HepG2 (cell line): Measurements from ENCODE around the gene ENAH. TPM values are rescaled to one million over a fixed set of nuclear protein-coding genes. Genes with fewer than 3 reads are reported as not detected.

Experiments
- ATAC-seq: fragments of 200-7000 bp; cut with Tn5 transposase; 3 replicates; pipeline ENCODE4 v1.9.1; 2020; ENCODE audit warnings: mild to moderate bottlenecking, moderate library complexity
- BruUV-seq: library from RNA; stranded (reverse); fragments of 400-500 nt; replicated peaks from 2 replicates; lab custom pipeline; 2021; lab: Mats Ljungman, UMichigan
- CTCF ChIA-PET: fragments of 300-600 bp; formaldehyde crosslinking; extraction: SDS; loops from one replicate; lab custom pipeline; 2021; ENCODE audit warnings: low total read pairs, inconsistent platforms, low intra/inter-chr PET ratio; lab: Yijun Ruan, JAX
- POLR2A ChIA-PET: fragments of 350-600 bp; sonication (Branson Sonifier 250); formaldehyde crosslinking; loops from one replicate; lab custom pipeline; 2020; ENCODE audit warnings: antibody characterized with exemption, inconsistent platforms; lab: Yijun Ruan, JAX
- DNase-seq: peaks from one replicate; pipeline ENCODE4 v3.0.0-alpha.2; 2015; ENCODE audit warnings: low spot score
- FAIRE-seq: peaks from 3 replicates; lab custom pipeline; 2011; peaks lifted over from hg19 to GRCh38; lab: Jason Lieb, UNC
- H2AFZ ChIP-seq: one replicate; pipeline ENCODE4 v1.6.1; 2011; ENCODE audit warnings: low read length, inconsistent platforms
- H3K27ac ChIP-seq: fragments of 300-600 bp; 3 replicates; pipeline ENCODE4 v1.8.0; 2011; ENCODE audit warnings: mixed run types, mild to moderate bottlenecking, mixed read lengths, low read length, inconsistent platforms; ENCODE audit not compliant: insufficient read depth; ENCODE audit errors: extremely low read length
- H3K27me3 ChIP-seq, 2 experiments: fragments of 200-600 bp in 1 of 2; 2 replicates in 1 of 2; 3 replicates in 1 of 2; pipeline versions ENCODE4 v1.6.0 to v1.8.0; 2011; ENCODE audit warnings: low read length in 2 of 2, mild to moderate bottlenecking in 2 of 2, moderate library complexity in 2 of 2, inconsistent platforms in 1 of 2; ENCODE audit not compliant: insufficient read depth in 2 of 2, control insufficient read depth in 1 of 2
- H3K36me3 ChIP-seq, 2 experiments: fragments of 200-600 bp in 1 of 2; replicated peaks in 1 of 2; 2 replicates in 1 of 2; 3 replicates in 1 of 2; pipeline versions ENCODE4 v1.5.1 to v1.8.0; 2011; ENCODE audit warnings: low read length in 2 of 2, inconsistent platforms in 1 of 2; ENCODE audit not compliant: insufficient read depth in 2 of 2, control insufficient read depth in 1 of 2
- H3K4me1 ChIP-seq: 2 replicates; pipeline ENCODE4 v1.5.1; 2012; ENCODE audit warnings: low read length, inconsistent platforms; ENCODE audit not compliant: insufficient read depth
- H3K4me2 ChIP-seq: 2 replicates; pipeline ENCODE4 v1.6.0; 2011; ENCODE audit warnings: low read depth, low read length, inconsistent platforms
- H3K4me3 ChIP-seq, 3 experiments: fragments of 200-600 bp in 1 of 3; sonication (generic), shearing (Covaris generic) in 1 of 3; replicated peaks in 1 of 3; 2 replicates each; pipeline ENCODE4 v1.5.1; 2011 to 2016; ENCODE audit warnings: low read length in 3 of 3, inconsistent platforms in 2 of 3, low read depth in 2 of 3, mild to moderate bottlenecking in 2 of 3, control low read depth in 1 of 3, mixed read lengths in 1 of 3; ENCODE audit not compliant: insufficient read depth in 1 of 3
- H3K79me2 ChIP-seq: one replicate; pipeline ENCODE4 v1.6.1; 2011; ENCODE audit warnings: low read length, inconsistent platforms; ENCODE audit not compliant: insufficient read depth
- H3K9ac ChIP-seq: 2 replicates; pipeline ENCODE4 v1.6.0; 2011; ENCODE audit warnings: mild to moderate bottlenecking, low read depth, low read length, inconsistent platforms; ENCODE audit not compliant: insufficient read depth
- H3K9me3 ChIP-seq: 2 replicates; pipeline ENCODE4 v1.5.1; 2012; ENCODE audit warnings: mild to moderate bottlenecking, low read length
- H4K20me1 ChIP-seq: 2 replicates; pipeline ENCODE4 v1.6.0; 2011; ENCODE audit warnings: inconsistent platforms, mild to moderate bottlenecking, low read length, moderate library complexity; ENCODE audit not compliant: insufficient read depth
- CENPT ChIP-seq: sonication (generic); formaldehyde crosslinking; IDR thresholded peaks from 2 replicates; pipeline ENCODE4 v1.8.0; 2022; ENCODE audit warnings: low read depth, mild to moderate bottlenecking, moderate library complexity, missing genetic modification reagents
- KDM2A ChIP-seq: sonication (generic); formaldehyde crosslinking; IDR thresholded peaks from 2 replicates; pipeline ENCODE4 v1.4.0; 2020; ENCODE audit warnings: low read depth, missing genetic modification reagents, borderline replicate concordance
- KDM6A ChIP-seq: IDR thresholded peaks from 2 replicates; pipeline ENCODE4 v1.6.1; 2016; ENCODE audit warnings: low read depth
- MATR3 ChIP-seq: sonication (generic); formaldehyde crosslinking; IDR thresholded peaks from 2 replicates; pipeline ENCODE4 v1.4.0; 2020; ENCODE audit warnings: missing genetic modification reagents
- MYC ChIP-seq: sonication (generic); formaldehyde crosslinking; IDR thresholded peaks from 2 replicates; pipeline ENCODE4 v1.9.0; 2021; ENCODE audit warnings: missing genetic modification reagents, borderline replicate concordance
- PPARG ChIP-seq: conservative IDR thresholded peaks from 2 replicates; pipeline ENCODE4 v1.6.1; 2016; ENCODE audit warnings: missing biosample characterization, missing genetic modification reagents
- SMAD3 ChIP-seq: sonication (generic); formaldehyde crosslinking; IDR thresholded peaks from 2 replicates; pipeline ENCODE4 v1.4.0; 2020; ENCODE audit warnings: missing genetic modification reagents
- SOX6 ChIP-seq, 2 experiments: fragments of 450-650 bp in 1 of 2; sonication (generic) in 1 of 2; formaldehyde crosslinking in 1 of 2; IDR thresholded peaks; 2 replicates each; pipeline versions ENCODE4 v1.4.0 to v1.6.1; 2017 to 2020; ENCODE audit warnings: antibody characterized with exemption in 1 of 2, mild to moderate bottlenecking in 1 of 2, missing genetic modification reagents in 1 of 2
- ZNF619 ChIP-seq: sonication (generic); formaldehyde crosslinking; IDR thresholded peaks from 2 replicates; pipeline ENCODE4 v1.4.0; 2020; ENCODE audit warnings: mild to moderate bottlenecking, missing genetic modification reagents
- ZNF672 ChIP-seq: sonication (generic); formaldehyde crosslinking; IDR thresholded peaks from 2 replicates; pipeline ENCODE4 v1.8.1; 2022; ENCODE audit warnings: missing genetic modification reagents
- ZNF772 ChIP-seq: sonication (generic); formaldehyde crosslinking; IDR thresholded peaks from 2 replicates; pipeline ENCODE4 v1.5.0; 2020; ENCODE audit warnings: mild to moderate bottlenecking, missing genetic modification reagents
- WGBS: methylation state at CpG from one replicate; pipeline ENCODE4 v1.1.6; 2017; ENCODE audit warnings: low lambda C conversion rate; 5-methylcytosine and 5-hydroxymethylcytosine counted together
- in situ Hi-C: cut with HindIII; loops from 2 replicates; pipeline ENCODE4 v1.10.0; 2017; ENCODE audit warnings: low pct_unique_long_range_greater_than_20kb; ENCODE audit not compliant: extremely low pct_ligation_motif_present
- intact Hi-C: fragments of 100-400 bp; cut with micrococcal nuclease; formaldehyde crosslinking; loops from one replicate; pipeline ENCODE4 v1.10.0; 2022; ENCODE audit not compliant: unreplicated experiment
- polyA plus RNA-seq, 8 experiments: library from polyadenylated mRNA; depleted of rRNA in 3 of 8; stranded (reverse) in 7 of 8; unstranded in 1 of 8; fragments of >200 nt; fragmentation: Illumina TruSeq in 4 of 8; extraction: Trizol in 4 of 8; gene quantifications; 2 replicates each; pipeline versions ENCODE4 v1.2.1 to v1.2.3, GENCODE V29; 2011 to 2016; ENCODE audit warnings: low read depth in 4 of 8, missing spikeins in 1 of 8, mixed read lengths in 1 of 8; ENCODE audit not compliant: insufficient read depth in 1 of 8
- total RNA-seq, 5 experiments: library from RNA; depleted of rRNA; stranded (reverse); fragments of >200 nt; fragmentation: Illumina TruSeq; extraction: Trizol; gene quantifications; 2 replicates each; pipeline ENCODE4 v1.2.3, GENCODE V29; 2016; ENCODE audit warnings: low read depth in 1 of 5
- TF ChIP-seq, protein P1 (sequence below): sonication (generic); formaldehyde crosslinking; IDR thresholded peaks from 2 replicates; pipeline ENCODE4 v1.4.0; 2020; ENCODE audit warnings: missing genetic modification reagents, borderline replicate concordance

ENAH gene
- total and polyA plus RNA-seq, 2 of the 13 experiments (the other 11 are each of a cell fraction or from before 2014, with no cell fraction given) = 22.1 to 58.3 TPM

DNA sequence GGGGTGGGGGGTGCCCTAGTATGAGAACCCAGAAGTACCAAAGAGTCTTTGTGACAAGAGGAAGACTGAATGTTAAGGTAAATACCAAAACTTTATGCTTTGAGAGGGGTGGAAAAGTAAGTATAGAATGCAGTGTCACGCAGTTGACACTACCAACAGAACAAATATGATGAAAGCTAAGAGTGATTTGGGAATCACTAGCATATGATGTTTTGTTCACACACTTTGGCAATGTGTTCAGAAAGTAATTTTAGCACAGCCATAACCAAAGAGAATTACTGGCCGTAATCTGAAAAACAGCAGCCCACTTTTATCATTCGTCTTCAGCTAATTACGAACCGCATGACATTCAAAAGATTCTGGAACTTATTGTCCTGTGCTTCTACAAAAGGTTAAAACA, 59.5 kb downstream of the ENAH start:
- in situ Hi-C loops = no loop called here
- H3K27me3 ChIP-seq = no peaks in the 10 kb centered on the region
- intact Hi-C loops = loop anchor here (10.0 kb wide), 1 partner anchor 51 kb away; no protein-coding TSS in a partner anchor
- TF ChIP-seq ZNF772 (CRISPR knock-in tag) (no peak), KDM6A (CRISPR knock-in tag) (no peak), ZNF672 (no peak), ZNF619 (CRISPR knock-in tag) (no peak), MATR3 (CRISPR knock-in tag) (no peak), SOX6 (IDR thresholded peaks at IDR 0.05) (no peak), SOX6 (CRISPR knock-in tag; IDR thresholded peaks at IDR 0.05) (no peak), SMAD3 (CRISPR knock-in tag) (no peak), CENPT (CRISPR knock-in tag) (no peak), MYC (CRISPR knock-in tag) (no peak), KDM2A (CRISPR knock-in tag) (no peak), PPARG (CRISPR knock-in tag) (no peak)
- TF ChIP-seq, protein P1, sequence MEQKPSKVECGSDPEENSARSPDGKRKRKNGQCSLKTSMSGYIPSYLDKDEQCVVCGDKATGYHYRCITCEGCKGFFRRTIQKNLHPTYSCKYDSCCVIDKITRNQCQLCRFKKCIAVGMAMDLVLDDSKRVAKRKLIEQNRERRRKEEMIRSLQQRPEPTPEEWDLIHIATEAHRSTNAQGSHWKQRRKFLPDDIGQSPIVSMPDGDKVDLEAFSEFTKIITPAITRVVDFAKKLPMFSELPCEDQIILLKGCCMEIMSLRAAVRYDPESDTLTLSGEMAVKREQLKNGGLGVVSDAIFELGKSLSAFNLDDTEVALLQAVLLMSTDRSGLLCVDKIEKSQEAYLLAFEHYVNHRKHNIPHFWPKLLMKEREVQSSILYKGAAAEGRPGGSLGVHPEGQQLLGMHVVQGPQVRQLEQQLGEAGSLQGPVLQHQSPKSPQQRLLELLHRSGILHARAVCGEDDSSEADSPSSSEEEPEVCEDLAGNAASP (CRISPR knock-in tag) = no peak
- no peak for DNase-seq
- no peak for ATAC-seq
- FAIRE-seq = no peak
- no peak overlapping the region for H3K4me3 ChIP-seq
- POLR2A ChIA-PET = interaction anchor here (0.6 kb wide), 1 partner anchor 110 kb away, joined by 3 read pairs; no protein-coding TSS in a partner anchor
- no TSS peak for BruUV-seq
- H3K36me3 ChIP-seq = peaks cover 0 to 2% of the 10 kb centered on the region in 2 experiments; a peak in 1 of 5 replicates
- 96% methylated on average over 5 of the region's 5 CpGs for WGBS
- peaks cover 48% of the 10 kb centered on the region for H3K79me2 ChIP-seq
- H3K4me2 ChIP-seq = no peak overlapping the region
- no peak overlapping the region for H3K27ac ChIP-seq
- no peaks in the 10 kb centered on the region for H3K4me1 ChIP-seq
- H3K9me3 ChIP-seq = no peaks in the 10 kb centered on the region
- CTCF ChIA-PET = no interaction called here
- H2AFZ ChIP-seq = no peak overlapping the region
- no peak overlapping the region for H3K9ac ChIP-seq
- H4K20me1 ChIP-seq = 0 out of 2 replicates have a peak, but pooled peaks cover 3% of the 10 kb centered on the region
